Measurements from ENCODE around the gene AGXT. TPM values are rescaled to one million over a fixed set of nuclear protein-coding genes. Genes with fewer than 3 reads are reported as not detected.

AGXT gene
- total RNA-seq, 1 donor from 2014 or later = not detected

DNA sequence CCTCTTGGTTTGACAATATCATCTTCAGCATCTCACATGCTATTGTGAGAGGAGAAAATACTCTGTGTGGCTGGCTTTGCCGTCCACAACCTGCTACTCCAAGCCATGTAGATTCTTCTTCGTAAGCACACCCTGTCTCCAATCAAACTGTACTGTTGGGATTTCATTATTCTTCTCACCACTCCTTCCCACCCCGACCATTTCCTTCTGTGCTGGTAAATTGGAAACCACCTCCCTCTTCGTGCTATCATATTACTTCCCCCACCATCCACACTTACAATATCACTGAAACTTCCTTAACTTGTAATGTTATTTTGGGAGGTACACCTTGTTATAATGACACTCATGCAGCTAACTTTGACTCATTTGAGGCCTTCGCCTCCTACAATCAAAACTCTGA lies 3.2 kb upstream of the AGXT start:
- no peak overlapping the region for H3K27ac Mint-ChIP-seq (ENCODE audit: unreplicated experiment)
- no peak overlapping the region for H3K4me3 Mint-ChIP-seq
- H3K4me1 Mint-ChIP-seq = no peaks in the 10 kb centered on the region
- TF ChIP-seq, protein P1, sequence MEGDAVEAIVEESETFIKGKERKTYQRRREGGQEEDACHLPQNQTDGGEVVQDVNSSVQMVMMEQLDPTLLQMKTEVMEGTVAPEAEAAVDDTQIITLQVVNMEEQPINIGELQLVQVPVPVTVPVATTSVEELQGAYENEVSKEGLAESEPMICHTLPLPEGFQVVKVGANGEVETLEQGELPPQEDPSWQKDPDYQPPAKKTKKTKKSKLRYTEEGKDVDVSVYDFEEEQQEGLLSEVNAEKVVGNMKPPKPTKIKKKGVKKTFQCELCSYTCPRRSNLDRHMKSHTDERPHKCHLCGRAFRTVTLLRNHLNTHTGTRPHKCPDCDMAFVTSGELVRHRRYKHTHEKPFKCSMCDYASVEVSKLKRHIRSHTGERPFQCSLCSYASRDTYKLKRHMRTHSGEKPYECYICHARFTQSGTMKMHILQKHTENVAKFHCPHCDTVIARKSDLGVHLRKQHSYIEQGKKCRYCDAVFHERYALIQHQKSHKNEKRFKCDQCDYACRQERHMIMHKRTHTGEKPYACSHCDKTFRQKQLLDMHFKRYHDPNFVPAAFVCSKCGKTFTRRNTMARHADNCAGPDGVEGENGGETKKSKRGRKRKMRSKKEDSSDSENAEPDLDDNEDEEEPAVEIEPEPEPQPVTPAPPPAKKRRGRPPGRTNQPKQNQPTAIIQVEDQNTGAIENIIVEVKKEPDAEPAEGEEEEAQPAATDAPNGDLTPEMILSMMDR (conservative IDR thresholded peaks at IDR 0.05) = no peak
- no peaks in the 10 kb centered on the region for H3K36me3 Mint-ChIP-seq (ENCODE audit: low read depth)
- no peaks in the 10 kb centered on the region for H3K9me3 Mint-ChIP-seq
- DNase-seq (ENCODE audit: low read depth, low spot score) = no peak
- H3K27me3 Mint-ChIP-seq (ENCODE audit: low read depth) = peaks cover 17% of the 10 kb centered on the region

DNA sequence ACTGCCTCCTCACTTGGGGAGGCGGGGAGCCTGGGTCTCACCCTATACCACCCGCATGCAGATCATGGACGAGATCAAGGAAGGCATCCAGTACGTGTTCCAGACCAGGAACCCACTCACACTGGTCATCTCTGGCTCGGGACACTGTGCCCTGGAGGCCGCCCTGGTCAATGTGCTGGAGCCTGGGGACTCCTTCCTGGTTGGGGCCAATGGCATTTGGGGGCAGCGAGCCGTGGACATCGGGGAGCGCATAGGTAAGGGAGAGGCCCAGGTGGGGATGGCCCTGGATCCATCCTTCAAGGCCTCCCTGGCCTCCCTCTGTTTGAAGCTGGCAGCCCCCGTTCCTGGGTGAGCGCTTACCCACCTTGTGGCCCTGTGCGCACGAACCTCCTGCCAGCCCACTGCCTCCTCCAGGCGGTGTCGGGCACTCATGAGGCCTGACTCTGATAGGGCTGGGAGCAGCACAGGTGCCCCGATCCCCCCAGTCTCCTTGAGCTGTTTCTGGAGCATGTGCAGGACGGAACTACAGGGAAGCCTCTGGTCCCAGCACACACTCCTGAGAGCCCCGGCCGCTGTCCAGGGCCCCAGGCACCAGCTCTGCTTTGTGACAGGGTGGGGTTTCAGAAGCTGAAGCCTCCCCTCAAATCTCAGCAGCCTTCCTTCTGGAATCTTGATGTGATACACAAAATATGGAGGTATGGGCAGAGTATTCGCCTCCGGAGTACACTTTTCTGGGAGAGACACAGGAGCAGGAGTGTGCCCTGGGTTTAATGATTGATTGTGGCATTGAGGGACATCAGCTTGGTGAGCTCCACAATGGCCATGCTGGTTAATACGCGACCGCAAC lies 708 bp downstream of the AGXT start:
- TF ChIP-seq, protein P1 (conservative IDR thresholded peaks at IDR 0.05) = no peak
- Mint-ChIP-seq H3K4me1 (no peaks in the 10 kb centered on the region), H3K27ac (ENCODE audit: unreplicated experiment) (no peak overlapping the region), H3K9me3 (no peaks in the 10 kb centered on the region), H3K27me3 (ENCODE audit: low read depth) (peaks cover 3% of the 10 kb centered on the region), H3K36me3 (ENCODE audit: low read depth) (no peaks in the 10 kb centered on the region), H3K4me3 (no peak overlapping the region)
- no peak for DNase-seq (ENCODE audit: low read depth, low spot score)

DNA sequence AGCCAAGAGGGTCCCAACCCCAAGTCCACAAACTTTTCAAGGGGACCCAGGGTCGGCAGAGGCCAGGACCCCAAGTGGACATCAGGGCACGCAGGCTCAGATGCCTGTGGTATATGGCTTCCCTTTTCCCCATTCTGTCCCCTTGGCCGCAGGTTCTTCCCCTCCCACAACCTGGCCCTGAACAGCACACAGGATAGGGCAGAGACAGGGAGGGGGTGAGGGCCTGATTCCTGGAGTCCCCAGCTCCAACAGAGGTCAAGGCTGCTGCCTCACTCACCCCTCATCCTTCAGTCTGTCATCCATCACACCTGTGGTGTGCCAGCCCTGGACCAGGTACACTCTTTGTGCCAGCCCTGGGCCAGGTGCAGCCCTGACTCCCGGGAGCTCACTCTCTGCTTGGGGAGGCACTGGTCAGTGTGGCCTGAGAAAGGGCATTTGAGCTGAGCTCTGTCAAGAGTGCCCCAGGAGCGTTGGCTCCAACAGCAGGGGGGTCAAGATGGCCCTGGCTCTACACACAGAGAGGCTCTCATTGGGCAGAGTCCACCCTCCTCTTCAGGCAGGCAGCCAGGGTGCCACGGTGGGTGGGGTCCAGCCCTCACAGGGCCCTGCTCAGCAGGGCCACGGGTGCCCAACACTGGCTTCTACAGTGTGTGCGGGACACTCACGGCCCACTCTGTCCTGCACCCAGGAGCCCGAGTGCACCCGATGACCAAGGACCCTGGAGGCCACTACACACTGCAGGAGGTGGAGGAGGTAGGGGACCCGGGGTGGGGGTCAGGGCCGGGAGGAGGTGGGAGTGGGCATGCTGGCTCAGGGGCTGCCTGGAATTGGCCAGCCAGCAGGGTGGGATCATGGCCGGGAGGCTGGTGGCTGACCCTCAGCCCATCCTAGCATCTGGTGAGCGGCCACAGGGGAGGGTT lies 1.6 kb downstream of the AGXT start:
- no peaks in the 10 kb centered on the region for H3K36me3 Mint-ChIP-seq (ENCODE audit: low read depth)
- no peak for DNase-seq (ENCODE audit: low read depth, low spot score)
- no peaks in the 10 kb centered on the region for H3K27me3 Mint-ChIP-seq (ENCODE audit: low read depth)
- no peak overlapping the region for H3K27ac Mint-ChIP-seq (ENCODE audit: unreplicated experiment)
- H3K9me3 Mint-ChIP-seq = no peaks in the 10 kb centered on the region
- H3K4me3 Mint-ChIP-seq = no peak overlapping the region
- no peaks in the 10 kb centered on the region for H3K4me1 Mint-ChIP-seq
- TF ChIP-seq, protein P1 (conservative IDR thresholded peaks at IDR 0.05) = no peak

DNA sequence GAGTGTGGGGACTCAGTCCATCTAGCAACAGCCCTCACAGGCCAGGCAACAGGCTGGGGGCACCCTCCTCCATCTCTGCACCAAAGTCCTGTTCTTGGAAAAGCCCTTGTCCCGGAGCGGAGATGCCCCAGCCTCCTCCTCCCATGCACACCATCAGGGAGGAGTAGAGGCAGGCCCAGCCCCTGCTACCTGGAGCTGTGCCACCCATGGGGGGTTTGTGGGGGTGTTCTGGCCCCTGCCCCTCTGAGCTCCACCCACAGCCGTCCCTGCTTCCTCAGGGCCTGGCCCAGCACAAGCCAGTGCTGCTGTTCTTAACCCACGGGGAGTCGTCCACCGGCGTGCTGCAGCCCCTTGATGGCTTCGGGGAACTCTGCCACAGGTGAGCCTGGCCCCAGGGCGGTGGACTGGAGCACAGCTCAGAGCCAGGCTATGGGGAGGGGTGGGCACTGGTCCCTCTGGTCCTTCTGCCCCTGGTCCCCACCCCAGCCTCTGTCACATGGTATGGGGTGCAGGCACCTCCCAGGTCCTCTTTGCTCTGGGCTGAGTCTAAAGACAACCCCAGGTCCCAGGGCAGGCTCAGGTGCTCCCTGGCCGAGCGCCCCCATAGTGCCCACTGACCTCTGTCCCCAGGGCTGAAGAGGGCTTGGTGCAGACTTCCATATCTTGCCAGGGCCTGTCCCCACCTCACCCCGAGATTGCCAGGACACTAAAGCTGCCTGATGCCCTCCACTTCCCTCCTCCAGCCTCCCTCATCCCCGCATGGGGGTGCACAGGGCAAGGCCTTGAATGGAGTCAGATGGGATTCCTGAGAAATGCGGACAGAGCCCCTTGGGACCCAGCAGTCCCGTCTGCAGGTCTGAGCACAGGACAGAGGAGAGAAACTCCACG lies 2.7 kb downstream of the AGXT start:
- Mint-ChIP-seq H3K9me3 (no peaks in the 10 kb centered on the region), H3K4me1 (no peaks in the 10 kb centered on the region), H3K27ac (ENCODE audit: unreplicated experiment) (peak overlapping the region; percentile 19), H3K36me3 (ENCODE audit: low read depth) (no peaks in the 10 kb centered on the region), H3K4me3 (no peak overlapping the region), H3K27me3 (ENCODE audit: low read depth) (no peaks in the 10 kb centered on the region)
- DNase-seq (ENCODE audit: low read depth, low spot score) = no peak
- TF ChIP-seq, protein P1 (conservative IDR thresholded peaks at IDR 0.05) = no peak

Measured in neural crest cell (in vitro differentiated cells).